Measurements from ENCODE around the gene MPZL1. TPM values are rescaled to one million over a fixed set of nuclear protein-coding genes. Genes with fewer than 3 reads are reported as not detected.

MPZL1 gene
- total and polyA plus RNA-seq, 8 donors, result 6.3 to 46.6 (median 19.2) TPM

- WGBS, 2 donors, result 92 to 95% methylated on average over 3 of the region's 3 CpGs
- H3K36me3 ChIP-seq, result peaks cover 0 to 4% (median 0%) of the 10 kb centered on the region in 3 donors
- no peak overlapping the region for H3K27ac ChIP-seq
- no peaks in the 10 kb centered on the region for H3K27me3 ChIP-seq
- ATAC-seq (no peak), FAIRE-seq (no peak), DNase-seq (no peak)
- intact Hi-C loops (cut with DNase I), result no loop called here
- TF ChIP-seq CTCF (IDR thresholded peaks at IDR 0.05), result no peak
- H3K4me3 ChIP-seq, result no peak overlapping the region
- H3K9me3 ChIP-seq, result no peaks in the 10 kb centered on the region
- H3K4me1 ChIP-seq, result no peaks in the 10 kb centered on the region
Observed at GRCh38 chr1:167770127-167770526, 48.3 kb downstream of the MPZL1 start.

- no peak overlapping the region for H3K27ac ChIP-seq
- H3K36me3 ChIP-seq, result peaks cover 0 to 13% (median 0%) of the 10 kb centered on the region in 3 donors
Observed at GRCh38 chr1:167772436-167772835, 50.7 kb downstream of the MPZL1 start.

GRCh38 chr1:167773516-167773915, 51.7 kb downstream of the MPZL1 start:
- Histone ChIP-seq H3K27ac (no peak overlapping the region), H3K4me3 (no peak overlapping the region), H3K27me3 (no peaks in the 10 kb centered on the region), H3K36me3 (peaks cover 0 to 13% (median 0%) of the 10 kb centered on the region in 3 donors), H3K9me3 (no peaks in the 10 kb centered on the region), H3K4me1 (no peaks in the 10 kb centered on the region)
- DNase-seq (no peak), FAIRE-seq (no peak), ATAC-seq (no peak)
- intact Hi-C loops (cut with DNase I), result no loop called here
- 93 to 96% methylated on average over 2 of the region's 2 CpGs for whole genome bisulfite sequencing, 2 donors
- TF ChIP-seq CTCF (IDR thresholded peaks at IDR 0.05), result no peak

More at GRCh38 chr1:167772436-167772835, 50.7 kb downstream of the MPZL1 start:
- Histone ChIP-seq H3K9me3 (no peaks in the 10 kb centered on the region), H3K27me3 (no peaks in the 10 kb centered on the region), H3K4me3 (no peak overlapping the region), H3K4me1 (no peaks in the 10 kb centered on the region)
- intact Hi-C loops (cut with DNase I), result no loop called here
- no peak for TF ChIP-seq CTCF (IDR thresholded peaks at IDR 0.05)
- DNase-seq, result no peak
- ATAC-seq, result no peak
- 82 to 84% methylated on average over 4 of the region's 4 CpGs for whole genome bisulfite sequencing, 2 donors
- no peak for FAIRE-seq

- no peak for TF ChIP-seq CTCF (IDR thresholded peaks at IDR 0.05)
- Histone ChIP-seq H3K27me3 (no peaks in the 10 kb centered on the region), H3K36me3 (peaks cover 0 to 13% (median 0%) of the 10 kb centered on the region in 3 donors), H3K27ac (no peak overlapping the region), H3K4me1 (no peaks in the 10 kb centered on the region), H3K9me3 (no peaks in the 10 kb centered on the region), H3K4me3 (no peak overlapping the region)
- DNase-seq (no peak), FAIRE-seq (no peak), ATAC-seq (no peak)
- intact Hi-C loops (cut with DNase I), result no loop called here
Observed at GRCh38 chr1:167774710-167775109, 52.9 kb downstream of the MPZL1 start.

- Histone ChIP-seq H3K36me3 (peaks cover 0 to 13% (median 0%) of the 10 kb centered on the region in 3 donors), H3K4me1 (no peaks in the 10 kb centered on the region), H3K27ac (no peak overlapping the region), H3K27me3 (no peaks in the 10 kb centered on the region), H3K4me3 (no peak overlapping the region), H3K9me3 (no peaks in the 10 kb centered on the region)
- WGBS, 2 donors, result 82 to 90% methylated on average over 2 of the region's 2 CpGs
- no peak for DNase-seq
- TF ChIP-seq CTCF (IDR thresholded peaks at IDR 0.05), result no peak
- intact Hi-C loops (cut with DNase I), result no loop called here
- no peak for ATAC-seq
- no peak for FAIRE-seq
Observed at GRCh38 chr1:167775178-167775577, 53.4 kb downstream of the MPZL1 start.

All from pancreas (tissue), 10 donors.